Middle frontal gyrus (tissue), 1 donor: ENCODE results near the gene LGALS3.

ENCODE experiments used
- DNase-seq: peaks from one replicate; pipeline ENCODE4 v3.0.0-alpha.2; 2015; ENCODE audit warnings: low spot score; ENCODE audit errors: extremely low spot score

The LGALS3 gene

DNA sequence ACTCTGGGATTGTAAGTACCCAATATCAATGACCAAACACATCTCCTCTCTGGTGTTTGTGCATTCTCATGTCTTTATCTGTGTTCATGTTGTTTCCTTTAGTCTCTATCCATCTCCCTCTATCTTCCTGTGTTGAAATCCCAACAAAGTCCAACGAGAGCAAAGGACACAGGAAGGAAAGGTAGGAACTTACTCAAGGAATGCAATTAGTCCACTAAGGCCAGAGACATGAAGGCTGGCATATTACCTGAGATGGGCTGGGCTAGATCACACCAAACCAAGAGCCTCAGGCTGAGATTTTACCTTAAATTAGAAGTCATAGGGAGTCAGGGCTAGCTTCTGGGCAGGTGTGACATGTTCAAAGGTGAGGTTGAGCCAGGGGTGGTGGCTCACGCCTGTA lies 14.3 kb upstream of the LGALS3 start:
- no peak for DNase-seq

DNA sequence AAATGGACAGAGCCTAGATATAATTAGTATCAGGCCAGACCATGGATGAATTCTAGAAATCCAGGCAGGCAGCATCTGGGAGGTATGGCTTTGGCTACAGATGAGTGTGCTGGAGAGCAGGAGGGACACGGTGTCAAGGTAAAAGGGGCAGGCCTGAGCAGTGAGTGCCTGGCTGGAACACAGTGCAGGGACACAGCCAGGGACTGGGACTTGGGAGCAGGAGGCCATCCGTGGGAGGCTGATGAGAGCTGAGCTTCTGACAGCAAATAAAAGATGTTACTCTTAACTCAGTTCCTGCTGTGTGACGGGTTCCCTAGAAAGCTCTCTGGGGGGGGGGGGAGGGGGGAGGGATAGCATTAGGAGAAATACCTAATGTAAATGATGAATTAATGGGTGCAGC lies 13.6 kb upstream of the LGALS3 start:
- no peak for DNase-seq

DNA sequence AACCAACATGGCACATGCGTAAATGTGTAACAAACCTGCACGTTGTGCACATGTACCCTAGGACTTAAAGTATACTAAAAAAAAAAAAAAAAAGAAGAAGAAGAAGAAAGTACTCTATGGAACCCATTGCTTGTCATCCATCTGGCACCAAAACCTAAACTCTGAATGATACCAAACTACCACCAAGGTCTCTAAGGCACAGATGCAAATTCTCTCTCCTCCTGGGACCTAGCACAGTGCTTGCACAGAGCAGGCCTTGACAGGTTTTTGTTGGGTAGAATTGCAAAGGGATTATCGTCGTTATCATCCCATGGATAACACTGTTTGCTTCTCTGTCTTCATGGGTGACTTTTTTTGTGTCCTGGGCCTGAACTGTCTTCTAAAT lies 13.2 kb upstream of the LGALS3 start:
- DNase-seq: no peak

DNA sequence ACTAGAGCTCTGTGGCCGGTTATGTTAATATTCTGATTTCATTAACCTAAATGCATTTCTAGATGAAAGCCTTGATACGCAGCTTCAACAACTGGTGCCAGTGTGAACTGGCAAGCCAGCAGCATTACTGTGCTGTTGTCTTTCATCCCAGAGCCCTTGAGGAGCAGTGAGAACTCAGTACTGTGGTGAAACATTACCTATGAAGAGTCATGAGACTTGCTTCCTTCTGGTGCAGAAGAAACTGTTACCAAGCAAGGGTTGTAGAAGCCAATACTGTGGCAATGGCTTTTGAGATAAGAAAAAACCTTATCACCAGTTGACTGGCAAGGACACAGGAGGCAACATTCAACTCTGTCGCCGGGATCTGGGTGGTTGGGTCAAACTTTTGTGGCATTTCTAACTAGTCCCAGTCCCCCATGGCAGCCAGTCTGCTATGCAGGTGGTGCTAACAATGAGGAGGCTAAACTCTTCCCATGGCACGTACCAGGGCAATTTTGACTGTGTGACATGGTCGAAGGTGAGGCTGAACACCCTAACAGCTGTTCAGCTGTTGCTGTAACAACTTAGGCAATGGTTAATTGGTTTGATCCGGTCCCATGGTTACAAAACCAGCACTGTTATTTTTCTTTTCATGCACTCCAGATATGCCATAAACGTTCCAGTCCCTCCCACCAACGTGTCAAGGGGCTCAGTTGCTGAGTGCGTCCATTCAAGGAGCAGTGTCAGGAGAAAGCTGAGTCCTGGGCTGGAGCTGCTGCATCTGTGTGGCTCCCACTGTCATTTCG lies 12.6 kb upstream of the LGALS3 start:
- DNase-seq: no peak

DNA sequence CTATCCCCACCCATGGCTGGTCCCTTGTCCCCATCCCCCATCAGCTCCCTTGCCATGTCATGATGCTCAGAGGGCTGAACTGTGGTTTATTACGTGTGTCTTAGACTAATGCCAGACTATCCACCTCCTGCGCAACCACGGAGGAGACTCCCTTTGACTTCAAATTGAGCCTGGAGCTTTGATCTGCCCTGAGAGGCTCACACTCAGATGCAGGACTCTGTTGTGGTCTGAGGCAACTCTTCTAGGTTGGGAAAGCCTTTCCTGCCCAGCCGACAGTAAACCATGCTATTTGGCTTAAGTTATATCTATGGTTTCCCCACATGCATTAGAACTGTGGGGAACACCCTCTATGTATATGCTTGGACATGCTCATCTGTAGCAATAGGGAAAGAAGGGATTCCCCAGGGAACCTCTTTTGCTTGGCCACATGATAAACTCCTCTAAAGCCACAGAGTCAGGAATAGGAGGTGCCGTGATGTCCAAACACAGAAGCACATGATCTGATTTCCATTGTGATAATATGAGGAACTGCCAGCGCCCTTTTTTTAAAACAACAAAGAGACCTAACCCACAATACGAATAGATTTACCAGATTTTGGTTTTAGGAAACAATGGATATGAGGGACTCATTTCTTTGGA lies 11.1 kb upstream of the LGALS3 start:
- no peak for DNase-seq

DNA sequence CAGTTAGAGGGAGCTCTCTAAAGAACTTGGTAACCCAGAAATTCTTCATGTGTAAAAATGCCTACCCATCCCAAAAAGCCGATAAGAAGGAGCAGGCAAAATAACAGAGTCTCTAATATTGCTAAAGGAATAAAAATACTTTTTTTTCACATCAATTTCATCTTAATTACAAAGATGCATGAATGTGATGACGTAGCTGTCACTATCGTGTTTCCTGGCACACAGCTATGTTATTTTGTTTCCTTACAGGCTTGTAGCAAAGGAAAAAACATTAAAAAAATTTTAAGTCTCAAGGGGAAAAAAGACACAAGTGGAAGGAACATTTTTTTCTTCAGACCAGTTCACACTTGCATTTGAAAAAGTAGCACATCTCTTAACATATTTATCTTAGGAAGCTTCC lies 10.3 kb upstream of the LGALS3 start:
- no peak for DNase-seq

DNA sequence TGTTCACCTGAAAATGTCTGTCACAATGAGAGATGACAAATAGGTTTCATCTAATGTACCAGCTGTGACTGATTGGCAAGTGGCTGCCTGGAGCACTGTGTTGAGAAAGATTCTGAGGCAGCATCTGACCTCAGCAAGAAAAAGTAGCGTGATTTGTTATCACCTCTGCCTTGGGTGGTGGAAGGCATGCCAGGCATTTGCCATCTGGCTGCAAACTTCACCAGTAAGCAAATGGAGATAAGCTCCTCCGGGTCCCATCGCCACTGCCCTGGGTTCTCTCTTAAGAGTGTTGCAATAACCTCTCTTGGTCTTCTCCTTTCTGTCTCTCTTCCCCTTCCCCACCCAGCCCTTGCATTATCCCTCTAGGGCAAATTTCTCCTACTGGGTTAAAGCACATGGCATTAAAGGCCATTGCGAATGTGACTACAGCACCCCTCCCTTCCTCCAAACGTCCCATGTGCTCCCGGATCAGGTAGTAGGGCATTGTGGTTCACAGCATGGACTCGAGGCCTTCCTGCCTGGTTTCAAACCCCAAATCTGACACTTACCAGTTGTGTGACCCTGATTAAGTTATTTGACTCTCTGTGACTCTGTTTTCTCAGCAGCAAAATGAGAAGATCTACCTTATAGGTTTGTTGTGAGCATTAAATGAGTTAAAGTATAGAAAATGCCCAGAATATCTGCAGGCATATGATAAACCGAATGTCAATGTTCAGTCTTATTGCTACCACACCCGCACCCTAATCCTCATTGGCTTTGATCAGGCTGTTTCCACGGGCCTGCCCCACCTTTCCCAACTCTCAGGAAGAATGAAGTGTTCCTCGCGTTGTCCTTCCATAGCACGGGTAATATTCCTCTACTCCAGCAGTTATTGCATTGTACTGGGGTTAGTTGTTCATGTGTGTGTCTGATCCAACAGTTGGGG lies 8.2 kb upstream of the LGALS3 start:
- no peak for DNase-seq

DNA sequence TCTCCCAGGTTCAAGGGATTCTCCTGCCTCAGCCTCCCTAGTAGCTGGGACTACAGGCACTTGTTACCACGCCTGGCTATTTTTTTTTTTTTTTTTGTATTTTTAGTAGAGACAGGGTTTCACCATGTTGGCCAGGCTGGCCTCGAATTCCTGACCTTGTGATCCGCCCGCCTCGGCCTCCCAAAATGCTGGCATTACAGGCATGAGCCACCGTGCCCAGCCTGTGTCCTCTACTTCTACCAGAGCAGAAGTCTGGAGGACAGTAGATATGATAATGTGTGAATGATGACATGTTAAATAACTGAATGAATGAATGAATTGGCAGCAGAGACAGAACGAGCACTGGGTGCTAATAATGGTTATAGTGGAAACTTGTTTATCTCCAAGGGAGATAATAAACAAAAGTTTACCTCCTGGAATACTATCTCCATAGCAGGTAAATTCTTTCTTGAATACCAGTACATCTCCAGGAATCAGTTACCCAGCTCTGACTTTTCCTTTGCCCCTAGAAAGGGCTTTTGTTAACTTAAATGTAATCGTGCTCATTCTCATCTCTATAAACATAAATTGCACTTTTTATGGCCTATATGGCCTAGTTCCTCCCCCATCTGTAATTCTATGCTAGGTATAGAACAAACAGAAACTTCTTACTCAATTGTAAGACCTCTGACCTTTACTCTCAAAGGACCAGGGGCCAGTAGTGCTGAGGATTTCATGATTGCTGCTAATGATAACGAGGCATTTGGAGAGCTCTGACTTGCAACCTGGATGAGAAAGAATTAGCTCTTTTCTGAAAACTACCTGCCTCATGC lies 7.2 kb upstream of the LGALS3 start:
- DNase-seq: no peak

DNA sequence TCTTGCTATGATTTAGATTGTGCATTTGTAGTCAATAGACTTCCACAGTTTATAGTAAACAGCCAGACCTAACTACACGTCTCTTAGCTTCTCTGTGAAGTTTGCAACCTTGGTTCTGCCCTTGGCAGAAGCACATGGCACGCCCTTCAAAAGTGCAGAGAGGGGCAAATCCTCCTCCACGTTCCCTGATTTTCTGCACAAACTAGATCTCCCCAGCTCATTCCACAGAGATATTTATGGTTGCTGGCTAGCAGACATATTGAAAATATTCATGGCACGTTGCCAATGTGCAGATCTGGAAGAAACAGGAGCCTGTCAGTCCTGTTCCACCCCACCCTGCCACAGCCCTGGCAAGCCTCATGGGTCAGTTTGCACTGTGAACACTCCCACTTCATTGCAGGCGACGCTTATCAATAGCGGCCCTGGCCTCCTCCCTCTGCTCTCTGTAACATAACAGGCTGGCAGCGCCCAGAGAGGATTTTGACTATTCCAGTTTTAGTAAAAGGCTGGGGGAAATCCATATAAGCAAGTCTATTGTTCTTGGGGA lies 6.5 kb upstream of the LGALS3 start:
- no peak for DNase-seq

DNA sequence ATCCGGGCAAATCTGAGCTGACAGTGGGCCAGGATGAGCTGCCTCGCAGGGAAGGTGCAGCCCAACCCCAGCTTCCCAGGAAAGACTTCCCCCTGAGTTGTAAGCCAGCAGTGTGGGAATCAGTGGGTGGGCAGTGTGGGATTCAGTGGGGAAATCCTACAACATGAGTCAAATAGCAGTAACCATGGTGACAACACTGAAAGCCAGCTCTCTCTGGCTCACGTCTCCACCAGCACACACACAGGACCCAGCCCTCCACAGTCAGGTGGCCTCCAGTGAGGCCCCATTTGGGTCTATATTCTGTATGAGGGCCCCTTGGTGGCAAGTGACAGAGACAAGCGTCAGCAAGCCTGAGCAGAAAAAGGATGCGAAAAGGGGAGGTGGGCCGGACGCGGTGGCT lies 6.0 kb upstream of the LGALS3 start:
- DNase-seq: no peak

DNA sequence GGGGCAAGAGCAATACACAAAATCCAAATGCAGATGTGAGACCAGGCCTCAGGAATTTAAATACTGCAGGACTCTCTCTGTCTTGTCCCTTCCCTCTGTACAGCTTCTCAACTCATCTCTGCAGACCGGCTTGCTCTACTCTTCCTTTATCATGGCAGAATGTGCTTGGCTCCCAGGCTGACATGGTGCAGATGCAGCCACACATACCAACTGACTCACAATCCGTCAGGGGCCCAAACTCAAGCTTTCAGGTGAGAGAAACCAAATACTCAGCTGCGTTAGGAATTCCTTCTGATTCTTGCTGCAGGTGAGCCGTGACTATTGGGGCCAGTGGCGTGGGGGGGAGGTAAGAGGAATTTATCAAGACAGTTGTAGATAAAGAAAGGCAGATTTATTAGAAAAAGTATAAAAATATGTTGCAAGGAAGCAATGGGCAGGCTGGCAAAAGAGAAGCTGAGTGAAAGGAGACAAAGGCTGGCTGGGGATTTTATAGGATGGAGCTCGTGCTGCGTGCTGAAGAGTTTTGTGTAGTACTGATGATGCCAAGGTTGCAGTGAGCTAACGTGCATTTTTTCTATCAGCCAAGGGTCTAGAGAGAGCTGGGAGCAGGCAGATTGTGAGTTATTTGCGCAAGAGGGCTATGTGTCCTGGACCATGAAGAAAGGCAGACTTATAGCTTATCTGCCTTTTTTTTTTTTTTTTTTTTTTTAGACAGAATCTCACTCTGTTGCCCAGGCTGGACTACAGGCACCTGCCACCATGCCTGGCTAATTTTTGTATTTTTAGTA lies 5.0 kb upstream of the LGALS3 start:
- DNase-seq: no peak

DNA sequence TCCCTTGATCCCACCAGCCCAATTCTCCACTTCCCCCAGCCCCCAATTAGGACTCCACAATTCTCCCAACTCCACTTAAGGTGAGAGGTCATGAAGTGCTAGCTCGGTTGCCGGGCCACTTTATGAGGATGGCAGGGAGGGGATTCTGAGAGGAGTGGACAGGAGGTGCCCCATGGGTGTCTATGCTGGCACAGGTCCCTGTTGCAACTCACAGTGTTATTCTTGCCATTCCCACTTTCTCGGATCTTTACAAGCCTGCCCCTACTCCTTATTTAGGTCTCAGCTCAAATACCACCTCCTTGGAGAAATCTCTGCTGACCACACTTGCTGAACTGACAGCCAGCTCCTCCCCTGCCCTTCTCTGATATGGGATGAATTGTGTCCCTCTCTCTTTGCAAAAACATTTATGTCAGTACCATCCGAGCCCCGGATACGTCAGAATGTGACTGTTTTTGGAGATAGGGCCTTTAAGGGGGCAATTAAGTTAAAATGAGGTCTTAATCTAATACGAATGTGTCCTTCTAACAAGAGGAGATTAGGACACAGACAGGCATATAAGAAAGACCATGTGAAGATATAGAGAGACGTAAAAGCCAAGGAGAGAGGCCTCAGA lies 4.2 kb upstream of the LGALS3 start:
- no peak for DNase-seq

DNA sequence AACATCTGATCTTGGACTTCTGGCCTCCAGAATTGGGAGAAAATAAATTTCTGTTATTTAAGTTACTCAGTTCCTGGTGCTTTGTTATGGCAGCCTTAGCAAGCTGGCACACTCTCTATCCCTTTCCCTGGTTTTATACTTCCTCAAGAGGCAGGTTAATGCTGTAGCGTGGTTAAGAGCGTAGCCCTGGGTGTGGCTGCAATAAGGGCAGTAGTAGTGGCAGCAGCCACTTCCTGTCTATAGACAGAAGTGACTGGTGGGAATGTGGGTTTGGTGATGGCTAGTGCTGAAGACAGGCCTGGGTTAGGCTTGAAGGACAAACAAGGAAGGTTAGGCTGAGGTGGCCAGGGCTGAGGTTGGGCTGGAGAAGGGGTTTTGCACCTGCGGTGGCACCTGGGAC lies 3.6 kb upstream of the LGALS3 start:
- DNase-seq: no peak

DNA sequence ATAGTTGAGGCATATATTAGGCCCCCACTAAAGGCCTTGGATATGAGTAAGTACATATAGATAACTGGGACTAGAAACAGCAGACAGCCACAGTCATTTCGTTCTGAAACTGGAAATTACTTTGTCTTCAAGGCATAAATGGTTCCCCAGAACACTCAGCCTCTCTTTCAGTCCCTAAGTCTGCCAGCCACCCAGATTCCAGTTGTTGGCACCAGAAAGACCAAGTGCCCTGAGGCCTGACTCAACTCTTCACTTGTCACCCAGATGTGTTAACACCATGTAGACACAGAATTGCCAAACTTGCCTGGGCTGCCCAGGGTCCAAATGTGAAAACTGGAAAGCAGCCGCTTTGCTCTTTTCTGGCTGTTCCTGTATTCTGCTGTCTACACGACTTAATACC lies 3.0 kb upstream of the LGALS3 start:
- DNase-seq: no peak

DNA sequence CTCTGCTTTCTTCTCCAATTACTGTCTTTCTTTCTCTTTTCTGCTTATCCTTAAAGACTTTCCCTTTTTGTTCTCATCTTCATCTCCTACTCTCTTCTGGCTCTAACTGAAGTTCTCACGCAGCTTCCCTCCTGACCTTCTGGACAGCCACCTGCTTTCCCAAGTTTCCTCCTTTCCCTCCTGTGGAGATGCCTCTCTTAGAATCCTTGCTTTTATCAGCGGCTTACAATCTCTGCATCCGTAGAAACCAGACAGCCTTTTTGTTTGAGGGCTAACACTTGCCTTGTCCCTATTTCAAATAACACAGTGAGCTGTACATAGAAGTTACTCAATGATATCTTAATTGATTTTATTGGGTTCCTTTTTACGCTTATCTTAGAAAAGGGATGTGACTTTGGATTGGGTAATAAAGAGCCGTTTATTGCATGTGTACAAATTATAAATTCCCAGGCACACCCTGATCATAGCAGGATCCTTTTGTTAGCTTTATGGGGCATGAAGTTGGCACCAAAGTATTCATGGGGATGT lies 2.1 kb upstream of the LGALS3 start:
- no peak for DNase-seq

DNA sequence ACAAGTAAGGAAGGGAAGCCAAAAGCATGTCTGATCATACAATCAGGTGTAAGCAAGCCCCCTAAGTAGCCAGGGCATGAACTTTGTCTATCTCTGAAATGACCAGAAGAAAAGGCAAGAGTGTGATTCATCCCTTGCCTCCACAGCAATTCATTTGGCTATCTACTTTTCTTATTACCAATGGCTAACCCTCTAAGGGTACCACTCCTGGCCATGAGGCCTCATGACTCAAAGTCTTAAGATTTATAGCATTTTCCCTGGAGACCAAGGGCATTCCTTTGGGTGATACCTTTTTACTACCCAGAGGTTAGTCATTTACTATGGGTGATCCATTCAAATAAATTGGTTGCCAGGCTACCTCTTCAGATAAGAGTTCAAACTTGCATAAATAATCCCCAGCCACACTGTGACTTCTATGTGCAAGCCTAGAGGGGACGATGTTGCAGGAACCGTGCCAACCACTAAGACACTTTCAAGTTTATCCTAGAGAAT lies 1.5 kb upstream of the LGALS3 start:
- DNase-seq: no peak

DNA sequence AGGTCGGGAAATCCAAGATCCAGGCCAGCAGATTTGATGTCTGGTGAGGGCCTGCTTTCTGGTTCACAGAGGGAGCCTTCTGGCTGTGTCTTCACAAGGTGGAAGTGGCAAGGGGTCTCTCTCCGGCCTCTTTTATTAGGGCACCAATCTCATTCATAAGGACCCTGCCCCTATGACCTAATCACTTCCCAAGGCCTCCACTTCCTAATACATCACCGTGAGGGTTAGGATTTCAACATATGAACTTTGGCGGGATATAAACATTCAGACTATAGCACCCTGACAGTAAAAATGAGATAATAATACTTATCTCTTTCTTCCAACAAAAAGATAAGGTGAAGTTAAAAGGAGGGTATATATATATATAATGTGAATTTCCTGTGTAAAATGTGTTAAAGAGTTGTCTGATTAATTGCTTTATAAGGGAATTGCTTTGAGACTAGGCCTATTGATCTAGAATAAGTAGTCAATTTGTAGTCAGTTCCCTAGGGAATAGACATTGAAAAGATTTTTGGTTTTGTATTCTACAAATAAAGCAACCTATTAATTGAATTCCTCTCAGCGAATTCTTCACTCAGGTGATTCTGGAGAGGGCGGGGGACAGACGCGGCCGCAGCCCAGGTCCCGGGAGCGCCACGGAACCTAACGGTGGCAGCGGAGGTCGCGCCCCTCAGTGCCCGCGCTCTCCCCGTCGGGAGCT lies 516 bp upstream of the LGALS3 start:
- no peak for DNase-seq

DNA sequence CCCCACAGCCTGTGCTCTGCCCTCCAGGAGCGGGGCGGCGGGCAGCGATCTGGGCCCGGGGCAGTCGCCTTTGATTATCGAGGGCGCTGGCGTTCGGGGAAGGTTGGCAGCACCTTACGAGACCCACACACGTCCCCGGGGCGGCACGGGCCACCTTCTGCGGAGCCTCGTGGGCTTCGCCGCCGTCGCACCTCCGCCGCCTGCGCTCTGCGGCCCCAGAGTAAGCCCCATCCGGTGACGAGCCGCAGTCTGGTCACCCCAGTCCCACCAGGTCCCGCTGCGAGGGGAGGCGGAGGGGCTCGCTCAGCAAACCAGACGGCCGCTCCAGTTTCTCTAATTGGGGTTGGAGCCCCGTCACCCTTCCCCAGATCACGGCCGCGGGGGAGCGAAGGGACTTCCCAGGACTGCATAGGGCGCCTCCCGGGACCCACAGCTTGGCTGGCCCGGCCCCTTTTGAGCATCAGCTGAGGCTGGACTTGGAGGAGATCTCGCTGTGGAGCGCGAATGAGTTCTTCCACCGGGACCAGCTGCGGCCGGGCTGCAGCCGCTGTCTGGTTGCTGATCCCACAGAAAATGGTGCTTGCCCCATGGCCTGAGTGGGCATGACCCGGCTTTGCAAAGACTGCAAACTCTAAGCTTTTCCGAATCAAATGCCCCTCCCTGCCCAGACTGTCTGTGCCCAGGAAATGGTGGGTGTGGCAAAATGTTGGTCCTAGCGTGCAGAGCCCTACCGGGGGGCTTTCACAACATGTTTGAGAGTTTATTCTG lies 560 bp downstream of the LGALS3 start:
- no peak for DNase-seq
